ENCODE data around the gene KLF17. TPM values are rescaled to one million over a fixed set of nuclear protein-coding genes. Genes with fewer than 3 reads are reported as not detected.

The KLF17 gene
- total and polyA plus RNA-seq, 4 donors = not detected

GRCh38 chr1:44101328-44101727, 17.3 kb upstream of the KLF17 start:
- TF ChIP-seq ZBTB33 (IDR thresholded peaks at IDR 0.05) (no peak), NR2F2 (IDR thresholded peaks at IDR 0.05) (no peak), MAX (IDR thresholded peaks at IDR 0.05) (no peak), RXRA (IDR thresholded peaks at IDR 0.05) (no peak), FOXA1 (IDR thresholded peaks at IDR 0.05) (no peak), EGR1 (IDR thresholded peaks at IDR 0.05; ENCODE audit: low read depth in 2 of 2) (no peak)
- DNase-seq (ENCODE audit: low spot score) = no peak
- no peaks in the 10 kb centered on the region for H3K9me3 ChIP-seq (ENCODE audit: control insufficient read depth in 4 of 4, low read length in 3 of 4)
- no peak overlapping the region for H3K9ac ChIP-seq (ENCODE audit: low read depth in 1 of 2, low read length in 2 of 2)
- H3K36me3 ChIP-seq (ENCODE audit: control insufficient read depth in 4 of 4, insufficient read depth in 3 of 4, low read depth in 1 of 4, low read length in 3 of 4) = no peaks in the 10 kb centered on the region
- H3K4me3 ChIP-seq (ENCODE audit: low read depth in 1 of 3, low read length in 3 of 3) = no peak overlapping the region
- H3K27me3 ChIP-seq (ENCODE audit: control insufficient read depth in 4 of 4, insufficient read depth in 4 of 4, low read length in 3 of 4) = no peaks in the 10 kb centered on the region
- no peak overlapping the region for H3K27ac ChIP-seq (ENCODE audit: low read depth in 1 of 2, low read length in 2 of 2)
- no peaks in the 10 kb centered on the region for H3K4me1 ChIP-seq (ENCODE audit: control insufficient read depth in 4 of 4, insufficient read depth in 4 of 4, low read length in 3 of 4)
- 76% methylated on average over 7 of the region's 7 CpGs for WGBS

- H3K36me3 ChIP-seq (ENCODE audit: control insufficient read depth in 4 of 4, insufficient read depth in 3 of 4, low read depth in 1 of 4, low read length in 3 of 4) = no peaks in the 10 kb centered on the region
- H3K9me3 ChIP-seq (ENCODE audit: control insufficient read depth in 4 of 4, low read length in 3 of 4) = peaks cover 0 to 1% (median 0%) of the 10 kb centered on the region in 4 donors
- WGBS = 85% methylated on average over 46 of the region's 46 CpGs
- H3K27me3 ChIP-seq (ENCODE audit: control insufficient read depth in 4 of 4, insufficient read depth in 4 of 4, low read length in 3 of 4) = no peaks in the 10 kb centered on the region
- H3K4me3 ChIP-seq (ENCODE audit: low read depth in 1 of 3, low read length in 3 of 3) = no peak overlapping the region
- TF ChIP-seq GABPA (IDR thresholded peaks at IDR 0.05 in 1 of 2, conservative IDR thresholded peaks at IDR 0.05 in 1 of 2) = no peak
- TF ChIP-seq HNF4A (conservative IDR thresholded peaks at IDR 0.05) = no peak
- TF ChIP-seq YY1 (IDR thresholded peaks at IDR 0.05) = no peak
- H3K4me1 ChIP-seq (ENCODE audit: control insufficient read depth in 4 of 4, insufficient read depth in 4 of 4, low read length in 3 of 4) = no peaks in the 10 kb centered on the region
- no peak overlapping the region for H3K27ac ChIP-seq (ENCODE audit: low read depth in 1 of 2, low read length in 2 of 2)
- no peak for DNase-seq (ENCODE audit: low spot score)
- no peak overlapping the region for H3K9ac ChIP-seq (ENCODE audit: low read depth in 1 of 2, low read length in 2 of 2)
These were observed 15.1 kb upstream of the KLF17 start for GRCh38 chr1:44103270-44104131.

- DNase-seq (ENCODE audit: low spot score) = no peak
- H3K4me3 ChIP-seq (ENCODE audit: low read depth in 1 of 3, low read length in 3 of 3) = no peak overlapping the region
- no peaks in the 10 kb centered on the region for H3K36me3 ChIP-seq (ENCODE audit: control insufficient read depth in 4 of 4, insufficient read depth in 3 of 4, low read depth in 1 of 4, low read length in 3 of 4)
- H3K27me3 ChIP-seq (ENCODE audit: control insufficient read depth in 4 of 4, insufficient read depth in 4 of 4, low read length in 3 of 4) = no peaks in the 10 kb centered on the region
- no peak overlapping the region for H3K27ac ChIP-seq (ENCODE audit: low read depth in 1 of 2, low read length in 2 of 2)
- H3K9me3 ChIP-seq (ENCODE audit: control insufficient read depth in 4 of 4, low read length in 3 of 4) = peaks cover 0 to 1% (median 0%) of the 10 kb centered on the region in 4 donors
- WGBS = 76% methylated on average over 3 of the region's 3 CpGs
- H3K4me1 ChIP-seq (ENCODE audit: control insufficient read depth in 4 of 4, insufficient read depth in 4 of 4, low read length in 3 of 4) = no peaks in the 10 kb centered on the region
- H3K9ac ChIP-seq (ENCODE audit: low read depth in 1 of 2, low read length in 2 of 2) = no peak overlapping the region
- no peak for TF ChIP-seq EGR1 (IDR thresholded peaks at IDR 0.05; ENCODE audit: low read depth in 2 of 2)
- TF ChIP-seq RAD21 (IDR thresholded peaks at IDR 0.05) = no peak
These were observed 12.8 kb upstream of the KLF17 start for GRCh38 chr1:44105810-44106209.

GRCh38 chr1:44108241-44108640, 10.4 kb upstream of the KLF17 start:
- Histone ChIP-seq H3K27ac (ENCODE audit: low read depth in 1 of 2, low read length in 2 of 2) (no peak overlapping the region), H3K4me3 (ENCODE audit: low read depth in 1 of 3, low read length in 3 of 3) (no peak overlapping the region), H3K4me1 (ENCODE audit: control insufficient read depth in 4 of 4, insufficient read depth in 4 of 4, low read length in 3 of 4) (no peaks in the 10 kb centered on the region), H3K36me3 (ENCODE audit: control insufficient read depth in 4 of 4, insufficient read depth in 3 of 4, low read depth in 1 of 4, low read length in 3 of 4) (no peaks in the 10 kb centered on the region), H3K9me3 (ENCODE audit: control insufficient read depth in 4 of 4, low read length in 3 of 4) (peaks cover 0 to 1% (median 0%) of the 10 kb centered on the region in 4 donors), H3K9ac (ENCODE audit: low read depth in 1 of 2, low read length in 2 of 2) (no peak overlapping the region), H3K27me3 (ENCODE audit: control insufficient read depth in 4 of 4, insufficient read depth in 4 of 4, low read length in 3 of 4) (no peaks in the 10 kb centered on the region)
- WGBS = 82% methylated on average over 1 of the region's 1 CpG
- no peak for DNase-seq (ENCODE audit: low spot score)
- TF ChIP-seq REST (IDR thresholded peaks at IDR 0.05) (no peak), JUND (IDR thresholded peaks at IDR 0.05) (no peak), CTCF (IDR thresholded peaks at IDR 0.05; ENCODE audit: low read depth, low read length, missing input control) (no peak), FOXA1 (IDR thresholded peaks at IDR 0.05) (no peak), HNF4G (IDR thresholded peaks at IDR 0.05) (no peak), RAD21 (IDR thresholded peaks at IDR 0.05) (no peak), MAX (IDR thresholded peaks at IDR 0.05) (no peak), RXRA (IDR thresholded peaks at IDR 0.05) (no peak), EGR1 (IDR thresholded peaks at IDR 0.05; ENCODE audit: low read depth in 2 of 2) (no peak), HNF4A (conservative IDR thresholded peaks at IDR 0.05) (no peak)
